PC-3 (cell line): Measurements from ENCODE around the gene ORC4.
"Not testable (repeated sequence)": the region's sequence is repeated elsewhere in the genome, so short reads cannot be mapped to it uniquely, and the experiment has no call there.

Experiments used
- CTCF ChIP-seq: fragments of 300-600 bp; sonication (generic); conservative IDR thresholded peaks from 2 replicates; pipeline ENCODE4 v1.5.1; 2017; ENCODE audit warnings: antibody characterized with exemption, low read depth, mild to moderate bottlenecking, low read length
- EZH2 ChIP-seq: fragments of 300-600 bp; sonication (generic); IDR thresholded peaks from one replicate; pipeline ENCODE4 v1.6.1; 2017; ENCODE audit warnings: antibody characterized with exemption, mild to moderate bottlenecking, low read length; ENCODE audit not compliant: unreplicated experiment
- EZH2phosphoT487 ChIP-seq: fragments of 300-600 bp; sonication (generic); IDR thresholded peaks from 2 replicates; pipeline ENCODE4 v1.6.1; 2018; ENCODE audit warnings: mild to moderate bottlenecking, antibody characterized with exemption, low read length, borderline replicate concordance

- not testable (repeated sequence) for TF ChIP-seq CTCF, EZH2phosphoT487, EZH2
Observed at GRCh38 chr2:148002420-148002819, 18.1 kb downstream of the ORC4 start.
